ENCODE data around the gene MAJIN. TPM values are rescaled to one million over a fixed set of nuclear protein-coding genes. Genes with fewer than 3 reads are reported as not detected.
"Not testable (repeated sequence)": the region's sequence is repeated elsewhere in the genome, so short reads cannot be mapped to it uniquely, and the experiment has no call there.

Gene MAJIN, protein sequence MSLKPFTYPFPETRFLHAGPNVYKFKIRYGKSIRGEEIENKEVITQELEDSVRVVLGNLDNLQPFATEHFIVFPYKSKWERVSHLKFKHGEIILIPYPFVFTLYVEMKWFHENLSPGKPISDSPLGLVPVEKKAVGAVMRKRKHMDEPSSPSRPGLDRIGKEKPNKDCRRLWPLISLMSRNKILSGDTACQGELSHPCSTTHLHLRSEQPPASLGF
- total RNA-seq, result not detected

DNA sequence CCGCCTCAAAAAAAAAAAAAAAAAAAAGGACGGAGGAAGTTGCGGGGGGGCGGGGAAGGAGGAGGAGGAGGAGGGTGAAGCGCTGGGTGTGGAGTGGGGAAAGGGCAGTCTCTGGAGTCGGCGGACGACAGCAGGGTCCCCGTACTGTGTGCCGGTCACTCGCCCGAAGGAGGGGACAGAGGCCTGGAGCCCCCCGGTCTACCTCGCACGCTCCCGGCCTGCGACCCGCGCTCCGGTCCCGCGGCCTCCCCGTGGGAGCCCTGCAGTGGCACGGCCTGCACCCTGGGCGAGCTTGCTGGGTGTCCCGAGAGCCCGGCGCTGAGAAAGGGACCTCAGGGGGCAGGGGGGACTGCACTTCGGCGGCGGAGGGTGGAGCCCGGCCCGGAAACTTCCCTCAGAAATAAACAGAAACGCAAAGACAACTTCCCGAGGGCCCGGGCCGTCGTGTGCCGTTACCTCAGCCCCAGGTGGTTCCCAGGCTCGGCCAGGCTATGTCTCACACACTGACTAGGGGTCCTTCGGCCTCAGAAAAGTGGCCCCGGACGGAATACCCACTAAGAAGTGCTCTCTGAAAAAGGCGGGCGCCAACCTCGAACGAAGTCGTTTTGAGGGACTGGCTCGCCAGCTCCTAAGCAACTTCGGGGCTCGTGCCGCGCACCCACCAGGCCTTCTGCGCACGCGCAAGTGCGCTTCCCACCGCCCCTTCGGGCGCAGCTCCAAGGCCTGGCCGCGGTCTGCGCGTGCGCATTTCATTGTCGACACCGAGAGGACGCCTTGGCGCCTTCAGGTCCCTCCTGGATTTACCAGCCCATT, at the start of gene MAJIN:
MAJIN (minus strand) TSS at position 688 of the 813 bp plus-strand sequence. CDS start 12,703 bp downstream, outside the sequence.
- peak; percentile 91 for DNase-seq (ENCODE audit: low spot score)

DNA sequence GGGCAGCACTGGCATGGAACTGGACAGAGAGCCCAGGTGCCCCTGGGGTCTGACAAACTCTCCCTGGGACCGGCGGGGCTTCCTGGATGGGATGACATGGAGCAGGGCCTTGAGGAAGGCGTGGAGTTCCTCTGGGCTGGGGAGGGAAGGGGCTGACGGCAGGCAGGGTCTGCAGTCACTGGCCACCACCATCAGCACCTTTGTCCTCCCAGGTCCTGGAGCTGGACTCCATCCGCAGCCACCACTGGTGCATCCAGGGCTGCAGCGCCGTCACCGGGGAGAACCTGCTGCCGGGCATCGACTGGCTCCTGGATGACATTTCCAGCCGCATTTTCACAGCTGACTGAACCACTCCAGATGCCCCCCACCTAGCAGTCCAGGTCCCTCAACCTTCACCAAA, 49.6 kb upstream of the MAJIN start:
- DNase-seq (ENCODE audit: low spot score), result no peak

DNA sequence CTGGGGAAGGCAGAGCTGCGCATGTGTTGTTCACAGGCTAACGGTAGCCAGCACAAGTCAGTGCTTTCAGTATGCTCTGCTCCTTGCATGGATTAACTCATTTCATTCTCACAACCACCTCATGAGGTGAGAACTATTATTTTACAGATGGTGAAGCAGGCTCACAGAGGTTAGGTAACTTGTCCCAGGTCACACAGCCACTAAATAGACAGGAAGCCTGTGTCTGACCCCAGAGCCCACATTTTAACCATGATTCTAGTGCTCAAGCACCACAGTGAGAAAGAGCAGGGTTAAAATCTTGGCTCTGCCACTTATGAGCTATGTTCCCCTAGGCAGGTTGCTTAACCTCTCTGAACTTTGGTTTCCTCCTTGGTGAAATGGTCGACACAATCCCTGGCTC, 49.1 kb upstream of the MAJIN start:
- DNase-seq (ENCODE audit: low spot score), result no peak

DNA sequence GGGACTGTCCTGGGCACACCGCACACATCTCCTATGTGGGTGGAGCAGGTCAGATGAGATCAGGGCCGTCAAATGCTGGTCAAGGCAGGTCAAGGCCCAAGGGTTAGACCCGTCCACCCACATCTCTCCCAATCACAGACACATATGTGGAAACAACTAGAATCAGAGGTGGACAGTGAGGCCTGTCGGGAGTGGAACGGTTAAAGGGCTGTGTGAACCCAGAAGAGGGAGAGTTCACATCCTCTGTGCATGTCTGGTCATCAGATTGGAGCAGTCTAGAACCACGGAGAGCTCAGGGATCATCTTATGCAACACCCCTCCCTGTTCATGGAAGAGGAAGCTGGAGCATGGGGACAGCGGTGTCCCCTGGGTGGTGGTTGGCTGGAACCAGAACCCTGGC, 47.9 kb upstream of the MAJIN start:
- DNase-seq (ENCODE audit: low spot score), result no peak

DNA sequence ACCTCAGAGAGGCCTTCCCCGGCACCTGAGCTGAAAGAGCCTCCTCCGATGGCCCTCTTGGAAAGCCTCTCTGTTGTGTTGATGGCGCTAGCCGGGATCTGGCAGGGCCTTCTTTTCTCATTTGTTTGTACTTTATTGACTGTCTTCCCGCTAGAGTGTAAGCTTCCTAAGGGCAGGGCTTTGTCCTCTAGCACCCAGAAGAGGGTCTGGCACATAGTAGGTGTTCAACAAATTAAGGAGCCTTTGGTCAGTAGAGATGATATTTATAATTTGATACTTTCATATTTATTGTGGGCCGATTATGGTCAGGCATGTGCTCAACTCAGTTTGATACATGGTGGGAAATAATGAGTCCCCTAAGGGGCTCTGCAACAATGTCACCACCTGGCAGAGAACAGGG, 46.0 kb upstream of the MAJIN start:
- DNase-seq (ENCODE audit: low spot score), result no peak

DNA sequence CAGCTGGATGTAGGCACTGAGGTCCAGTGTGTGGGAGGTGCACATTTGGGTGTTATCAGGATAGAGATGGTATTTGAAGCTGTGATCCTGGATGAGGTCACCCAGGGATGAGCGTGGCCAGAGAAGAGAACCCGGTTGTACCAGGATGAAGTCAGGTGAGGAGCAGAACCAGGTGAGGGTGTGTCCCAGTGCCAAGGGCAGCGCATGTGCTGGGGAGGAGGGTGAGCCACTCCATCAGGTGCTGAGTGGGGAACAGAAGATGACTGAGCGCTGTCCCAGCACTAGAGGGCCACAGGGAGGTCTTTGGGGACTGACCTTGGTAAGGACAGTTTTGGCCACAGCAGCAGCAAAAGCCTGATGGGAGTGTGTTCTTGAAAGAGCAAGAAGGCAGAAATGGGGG, 44.8 kb upstream of the MAJIN start:
- peak; percentile 37 for DNase-seq (ENCODE audit: low spot score)

DNA sequence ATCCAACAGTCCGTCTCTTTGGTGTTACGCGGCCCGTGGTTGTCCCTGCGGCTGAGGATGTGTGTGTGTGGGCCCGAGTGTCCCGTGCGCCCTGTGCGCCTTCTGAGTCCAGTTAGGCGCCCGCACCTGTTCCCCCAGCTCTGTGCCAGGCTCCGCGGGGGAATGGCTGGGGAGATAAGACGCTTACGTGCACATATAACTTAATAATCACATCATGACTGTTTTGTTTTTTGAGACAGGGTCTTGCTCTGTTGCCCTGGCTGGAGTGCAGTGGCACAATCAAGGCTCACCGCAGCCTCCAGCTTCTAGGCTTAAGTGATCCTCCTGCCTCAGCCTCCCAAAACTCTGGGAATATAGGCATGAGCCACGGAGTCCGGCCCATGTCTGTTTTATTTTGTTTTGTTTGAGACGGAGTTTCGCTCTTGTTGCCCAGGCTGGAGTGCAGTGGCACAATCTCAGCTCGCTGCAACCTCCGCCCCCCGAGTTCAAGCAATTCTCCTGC, 42.9 kb upstream of the MAJIN start:
- no peak for DNase-seq (ENCODE audit: low spot score)

DNA sequence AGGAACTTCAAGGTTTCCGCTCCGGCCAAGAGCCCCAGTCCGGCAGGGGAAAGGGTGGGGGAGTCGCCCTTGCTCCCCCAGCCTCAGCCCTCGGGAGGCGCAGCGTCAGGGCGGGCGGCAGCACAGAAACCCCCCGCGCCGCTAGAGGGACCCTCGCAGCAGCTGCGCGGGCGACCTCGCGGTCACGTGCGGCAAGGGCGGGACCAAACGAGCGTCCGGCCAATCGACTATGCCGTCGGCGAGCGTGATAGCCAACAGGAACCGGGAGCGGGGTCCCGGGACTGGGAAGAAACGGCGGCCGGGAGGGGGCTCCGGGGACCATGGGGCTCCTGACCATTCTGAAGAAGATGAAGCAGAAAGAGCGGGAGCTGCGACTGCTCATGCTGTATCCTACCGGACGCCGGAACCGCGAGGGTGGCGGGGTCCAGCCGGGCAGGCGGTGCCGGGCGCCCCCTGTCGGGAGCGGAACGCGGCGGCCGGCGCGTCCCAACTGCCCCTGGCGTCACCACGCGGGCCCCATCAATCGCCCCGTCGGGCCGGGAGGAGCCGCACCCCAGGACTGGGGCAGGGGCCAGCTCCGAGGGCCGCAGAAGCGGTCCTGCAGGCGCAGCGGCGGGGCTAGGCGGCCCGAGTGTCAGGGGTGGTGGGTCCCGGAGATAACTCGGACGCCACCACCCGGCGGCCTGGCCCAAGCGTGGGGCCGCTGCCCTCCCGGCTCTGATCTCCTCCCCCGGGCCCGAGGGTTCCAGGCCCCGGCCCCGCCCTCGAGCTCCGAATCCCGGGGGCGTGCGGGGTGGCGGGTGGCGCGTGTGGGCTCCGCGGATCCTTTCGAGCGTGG, 42.2 kb upstream of the MAJIN start, which contains the start of gene ARL2:
ARL2 (plus strand) TSS at position 273 of the 838 bp plus-strand sequence; CDS start at position 321, 48 bp downstream.
- DNase-seq (ENCODE audit: low spot score), result peak; percentile 89

DNA sequence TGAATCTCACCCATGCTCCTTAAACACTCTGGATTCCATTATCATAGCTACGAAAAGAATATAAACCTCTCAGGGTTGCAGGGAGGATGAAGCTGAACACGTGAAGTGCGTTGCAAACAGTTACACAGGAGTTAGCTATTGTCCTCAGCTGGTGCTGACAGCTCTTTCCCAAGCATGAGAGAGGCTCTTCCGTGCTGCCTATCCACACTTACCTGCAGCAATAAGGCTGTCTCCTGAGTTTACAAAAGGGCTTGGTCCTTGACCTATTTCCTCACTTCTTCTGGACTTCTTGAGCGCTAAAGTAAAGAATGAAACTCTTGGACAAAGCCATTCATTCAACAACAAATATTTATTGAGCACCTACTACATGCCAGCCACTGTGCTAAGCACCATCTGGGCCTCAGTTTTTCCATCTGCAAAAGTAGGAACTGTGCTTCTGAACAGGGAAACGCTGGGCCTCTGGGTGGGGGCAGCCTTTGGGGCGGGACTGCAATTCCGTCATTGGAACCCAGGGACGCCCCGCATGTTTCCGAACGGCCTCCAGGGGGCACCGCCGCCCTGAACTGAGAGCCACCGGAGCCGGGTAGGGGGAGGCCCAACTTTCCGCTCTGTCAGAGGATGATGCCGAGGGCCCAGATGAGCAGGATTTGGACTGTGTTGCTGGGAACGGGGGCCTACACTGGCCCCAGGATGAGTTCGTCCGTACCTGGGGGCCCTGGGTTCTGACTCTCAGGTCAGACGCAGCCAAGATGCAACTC, 41.4 kb upstream of the MAJIN start:
- DNase-seq (ENCODE audit: low spot score), result peak; percentile 93

DNA sequence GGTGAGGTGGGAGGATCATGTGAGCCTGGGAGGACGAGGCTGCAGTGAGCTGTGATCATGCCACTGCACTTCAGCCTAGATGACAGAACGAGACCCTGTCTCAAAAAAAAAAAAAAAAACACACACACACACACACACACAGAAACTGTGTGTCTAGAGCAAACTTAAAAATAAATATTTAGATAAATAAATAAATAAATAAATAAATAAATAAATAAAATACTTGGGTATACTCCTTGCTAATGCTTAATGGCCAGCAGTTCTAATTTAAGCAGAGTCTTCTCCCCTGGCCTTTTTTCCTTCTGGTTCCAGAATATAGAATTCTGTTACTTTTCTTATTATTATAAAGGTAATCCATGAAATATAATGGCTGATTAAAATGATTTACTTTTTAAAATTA, 37.0 kb upstream of the MAJIN start:
- no peak for DNase-seq (ENCODE audit: low spot score)

DNA sequence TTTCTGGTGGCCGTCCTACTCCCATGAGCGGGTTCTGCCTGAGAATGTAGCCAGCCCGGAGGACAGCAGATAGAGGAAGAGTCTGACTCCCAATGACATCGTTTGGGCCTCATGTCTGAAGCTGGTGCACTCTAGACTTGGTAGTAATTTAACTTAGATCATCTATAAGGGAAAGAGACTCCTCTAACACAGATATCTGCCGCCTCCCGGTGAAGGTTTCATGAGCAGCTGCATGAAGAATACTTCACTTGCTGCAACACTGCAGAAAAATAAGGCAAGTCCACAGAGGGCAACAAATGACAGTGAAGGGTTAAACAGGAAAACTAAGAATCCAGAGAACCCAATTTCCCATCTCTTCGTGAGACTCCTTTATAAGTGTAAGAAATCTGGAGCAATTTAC, 36.1 kb upstream of the MAJIN start:
- no peak for DNase-seq (ENCODE audit: low spot score)

DNA sequence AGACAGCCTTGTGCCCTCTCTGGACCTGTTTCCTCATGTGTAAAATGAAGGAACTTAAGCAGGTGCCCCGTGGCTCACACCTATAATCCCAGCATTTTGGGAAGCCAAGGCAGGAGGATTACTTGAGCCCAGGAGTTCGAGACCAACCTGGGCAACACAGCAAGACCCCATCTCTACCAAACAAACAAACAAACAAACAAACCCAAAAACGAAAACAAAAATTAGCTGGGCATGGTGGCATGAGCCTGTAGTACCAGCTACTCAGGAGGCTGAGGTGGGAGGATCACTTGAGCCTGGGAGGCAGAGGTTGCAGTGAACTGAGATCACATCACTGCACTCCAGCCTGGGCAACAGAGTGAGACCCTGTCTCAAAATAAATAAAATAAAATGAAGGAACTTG, 32.1 kb upstream of the MAJIN start:
- not testable (repeated sequence) for DNase-seq (ENCODE audit: low spot score)

DNA sequence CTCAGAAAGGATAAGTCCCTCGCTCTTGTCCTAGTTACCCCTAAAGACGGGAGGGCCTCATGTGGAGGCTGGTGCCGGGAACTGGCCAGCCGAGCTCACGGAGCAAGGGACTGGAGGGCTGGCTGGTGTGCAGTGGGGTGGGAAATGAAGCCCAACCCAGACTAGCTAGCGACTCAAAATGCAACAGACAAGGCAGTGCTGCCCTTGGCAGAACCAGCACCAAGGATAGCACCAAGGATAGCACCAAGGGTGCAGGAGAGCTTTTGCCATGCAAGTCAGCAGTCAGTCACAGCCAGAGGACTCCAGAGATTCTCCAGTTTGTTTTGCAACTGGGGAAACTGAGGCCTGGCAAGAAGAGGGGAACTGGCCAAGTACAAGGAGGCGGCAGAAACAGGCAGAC, 31.4 kb upstream of the MAJIN start:
- DNase-seq (ENCODE audit: low spot score), result no peak

DNA sequence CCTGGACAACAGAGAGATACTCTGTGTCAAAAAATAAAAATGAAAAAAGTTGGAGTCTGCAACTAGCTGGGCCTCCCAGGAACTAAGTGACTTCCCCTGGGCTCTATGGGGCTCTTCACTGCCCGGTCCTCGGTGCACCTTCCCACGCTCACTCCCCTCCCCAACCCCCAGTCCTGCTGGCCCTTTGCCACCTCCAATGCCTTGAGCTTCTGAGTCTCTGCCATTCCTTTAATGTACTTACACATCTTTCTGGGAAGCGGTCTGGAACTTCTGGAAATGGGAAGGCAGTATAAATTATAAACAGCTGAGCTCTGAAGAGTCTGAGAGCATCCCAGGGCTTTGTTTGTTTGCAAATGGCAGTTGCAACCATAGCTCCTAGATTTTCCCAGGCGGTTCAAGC, 30.8 kb upstream of the MAJIN start:
- DNase-seq (ENCODE audit: low spot score), result no peak

DNA sequence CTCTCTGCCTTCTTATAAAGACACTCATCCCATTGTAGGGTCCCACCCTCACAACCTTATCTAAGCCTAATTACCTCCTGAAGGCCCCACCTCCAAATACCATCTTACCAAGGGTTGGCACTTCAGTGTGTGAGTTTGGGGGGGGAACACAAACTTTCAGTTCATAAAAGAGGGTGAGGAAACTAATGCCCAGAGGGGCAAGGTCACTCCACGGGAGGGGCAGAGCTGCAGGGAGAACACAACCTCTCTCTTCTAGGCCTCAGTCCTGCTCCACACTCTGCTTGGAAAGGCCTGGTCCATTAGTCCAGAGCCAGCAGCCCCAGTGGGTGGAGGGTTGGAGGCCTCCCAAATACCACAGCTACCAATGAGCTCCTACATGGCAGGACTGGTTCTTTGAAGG, 27.6 kb upstream of the MAJIN start:
- no peak for DNase-seq (ENCODE audit: low spot score)

DNA sequence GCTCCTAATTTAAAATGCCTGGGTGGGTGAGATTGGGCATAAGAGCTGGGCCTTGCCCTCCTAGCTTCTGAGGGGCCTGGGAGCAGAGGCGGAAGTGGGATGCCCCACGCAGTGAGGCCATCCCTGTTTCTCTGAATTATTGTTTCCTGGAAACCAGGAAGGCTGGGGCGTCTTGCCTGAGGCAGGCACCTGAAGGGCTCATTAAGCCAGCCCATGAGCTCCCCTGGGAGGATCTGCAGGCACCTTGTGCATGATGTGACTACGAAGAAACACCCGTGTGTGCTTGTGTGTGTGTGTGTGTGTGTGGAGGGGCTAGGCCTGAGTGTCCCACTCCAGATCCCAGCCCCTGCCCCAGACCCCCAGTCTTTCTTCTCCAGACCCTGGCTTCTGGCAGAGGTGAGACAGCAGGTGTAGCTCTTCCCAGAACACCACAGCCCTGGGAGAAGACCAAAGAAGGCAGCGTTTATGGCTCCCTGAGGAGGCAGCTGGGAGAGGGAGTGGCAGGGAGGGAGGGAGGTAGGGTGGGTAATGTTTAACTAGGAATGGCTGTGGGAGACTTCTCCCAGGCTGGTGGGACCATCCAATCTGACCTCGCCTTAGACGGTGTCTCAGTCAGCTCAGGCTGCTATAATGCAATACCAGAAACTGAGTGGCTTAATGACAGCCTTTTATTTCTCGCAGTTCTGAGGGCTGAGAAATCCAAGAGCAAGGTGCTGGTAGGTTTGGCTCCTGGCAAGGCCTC, 27.0 kb upstream of the MAJIN start:
- DNase-seq (ENCODE audit: low spot score), result no peak

DNA sequence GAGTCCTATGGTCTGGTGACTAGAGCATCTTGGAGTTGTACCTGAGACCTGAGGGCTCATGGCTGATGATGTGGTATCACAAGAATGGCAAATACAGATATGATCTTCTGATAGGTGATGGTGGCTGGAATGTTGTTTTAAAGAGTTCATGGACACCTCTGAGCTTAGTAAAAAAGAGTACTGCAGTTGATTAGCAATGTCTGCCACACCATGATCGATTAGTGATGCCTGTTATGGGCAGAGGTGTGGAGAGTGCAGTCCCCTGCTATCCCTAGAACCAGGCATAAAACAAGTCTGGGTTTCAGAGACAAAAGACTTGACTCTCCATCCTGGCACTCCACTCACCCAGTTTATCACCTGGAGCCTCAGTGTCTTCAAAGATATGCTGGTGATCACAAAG, 26.2 kb upstream of the MAJIN start:
- no peak for DNase-seq (ENCODE audit: low spot score)

DNA sequence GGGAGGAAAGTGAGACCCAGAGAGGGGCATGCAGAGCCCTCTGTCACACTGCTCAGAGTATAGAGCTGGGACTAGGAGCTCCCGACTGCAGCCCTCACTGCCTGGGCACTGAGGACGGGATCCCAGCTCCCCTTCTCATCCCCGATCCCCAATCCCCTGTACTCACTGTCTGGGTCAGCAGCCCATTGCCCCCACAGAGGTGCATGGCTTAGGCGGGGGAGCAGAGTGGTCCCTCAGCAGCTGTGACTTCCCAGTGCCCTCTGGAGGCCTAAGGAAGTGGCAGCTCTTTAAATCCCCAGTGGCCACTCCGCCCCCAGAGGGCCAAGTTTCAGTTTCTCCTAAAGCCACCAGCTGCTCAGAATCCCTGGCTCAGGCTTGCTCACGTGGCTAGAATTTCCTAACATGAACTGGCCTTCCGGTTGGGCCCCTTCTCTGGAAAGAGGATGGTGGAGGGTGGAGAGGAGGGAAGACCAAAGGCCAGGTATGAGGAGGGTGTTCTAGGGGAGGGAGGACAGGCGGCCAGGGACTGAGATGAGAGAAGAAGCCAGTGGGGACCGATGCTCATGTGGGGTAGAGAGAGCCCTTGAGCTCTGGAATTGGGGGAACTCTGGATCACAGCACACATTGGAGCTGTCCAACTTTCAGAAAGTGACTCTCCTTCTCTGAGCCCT, 24.9 kb upstream of the MAJIN start, which contains the start of gene BATF2:
BATF2 (minus strand) TSS at position 262 of the 671 bp plus-strand sequence; CDS start at position 205, 57 bp downstream.
- DNase-seq (ENCODE audit: low spot score), result peak; percentile 80

DNA sequence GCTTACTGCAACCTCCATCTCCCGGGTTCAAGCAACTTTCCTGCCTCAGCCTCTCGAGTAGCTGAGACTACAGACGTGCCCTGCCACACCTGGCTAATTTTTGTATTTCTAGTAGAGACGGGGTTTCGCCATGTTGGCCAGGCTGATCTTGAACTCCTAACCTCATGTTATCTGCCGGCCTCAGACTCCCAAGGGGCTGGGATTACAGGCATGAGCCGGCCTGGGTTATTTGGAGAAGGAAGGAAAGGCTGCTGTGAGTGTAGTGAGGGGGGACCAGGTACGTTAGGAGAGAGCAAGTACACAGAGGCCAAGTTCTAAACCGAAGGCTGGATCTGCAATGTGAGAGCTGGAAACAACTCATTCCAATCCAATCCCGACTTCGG, 24.4 kb upstream of the MAJIN start:
- no peak for DNase-seq (ENCODE audit: low spot score)

DNA sequence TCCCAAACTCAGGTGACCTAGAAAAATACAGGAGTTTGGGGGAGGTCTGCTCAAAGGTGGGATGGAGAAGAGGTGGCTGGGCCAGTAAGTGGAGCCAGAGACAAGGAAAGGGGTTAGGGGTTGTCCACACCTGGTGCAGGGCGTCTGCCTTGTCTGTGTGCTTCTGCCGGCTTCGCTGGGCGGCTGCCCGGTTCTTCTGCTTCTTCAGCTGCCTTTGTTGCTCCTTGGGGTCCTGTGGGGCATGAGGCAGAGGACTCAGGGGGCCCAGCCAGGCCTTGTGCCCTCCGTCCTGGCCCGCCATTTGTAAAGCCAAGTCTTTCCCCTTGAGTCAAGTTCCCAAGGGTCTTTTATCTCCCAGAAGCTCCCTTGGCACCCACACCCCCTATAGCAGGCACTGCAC, 22.4 kb upstream of the MAJIN start:
- no peak for DNase-seq (ENCODE audit: low spot score)
